ENCODE results near the gene NFIA. TPM values are rescaled to one million over a fixed set of nuclear protein-coding genes. Genes with fewer than 3 reads are reported as not detected.

The NFIA gene
- total RNA-seq, 1 experiment from 2014 or later: 65.4 TPM

GRCh38 chr1:61284248-61284854 is 202.0 kb downstream of the NFIA start:
- POLR2A ChIA-PET (ENCODE audit: low non-redundant PET): no interaction called here
- intact Hi-C loops (cut with micrococcal nuclease; ENCODE audit: unreplicated experiment): no loop called here
- Histone ChIP-seq H3K4me1 (ENCODE audit: insufficient read depth, low read length, poor library complexity, severe bottlenecking) (peaks cover 22% of the 10 kb centered on the region), H3K9me3 (ENCODE audit: low read depth, low read length, poor library complexity, severe bottlenecking) (no peaks in the 10 kb centered on the region), H3K27me3 (replicated peaks; ENCODE audit: insufficient read depth, low read depth, low read length, poor library complexity) (no peaks in the 10 kb centered on the region), H3K27ac (ENCODE audit: low read depth, low read length, poor library complexity, severe bottlenecking) (no peak overlapping the region), H3K36me3 (ENCODE audit: insufficient read depth, low read length, poor library complexity, severe bottlenecking) (no peaks in the 10 kb centered on the region), H3K4me3 (ENCODE audit: low read depth, low read length, poor library complexity, severe bottlenecking) (no peak overlapping the region)
- BruUV-seq (replicated peaks): no TSS peak
- TF ChIP-seq CTCF (conservative IDR thresholded peaks at IDR 0.05; ENCODE audit: low read depth, low read length): no peak
- no peak for TF ChIP-seq EZH2 (IDR thresholded peaks at IDR 0.05; ENCODE audit: borderline replicate concordance, low read depth, low read length, poor library complexity, severe bottlenecking)
- CTCF ChIA-PET: no interaction called here
- peak; percentile 14 for DNase-seq (ENCODE audit: low spot score)

GRCh38 chr1:61284936-61285335 is 202.6 kb downstream of the NFIA start:
- Histone ChIP-seq H3K36me3 (ENCODE audit: insufficient read depth, low read length, poor library complexity, severe bottlenecking) (no peaks in the 10 kb centered on the region), H3K27me3 (replicated peaks; ENCODE audit: insufficient read depth, low read depth, low read length, poor library complexity) (no peaks in the 10 kb centered on the region), H3K4me3 (ENCODE audit: low read depth, low read length, poor library complexity, severe bottlenecking) (no peak overlapping the region), H3K9me3 (ENCODE audit: low read depth, low read length, poor library complexity, severe bottlenecking) (no peaks in the 10 kb centered on the region), H3K27ac (ENCODE audit: low read depth, low read length, poor library complexity, severe bottlenecking) (no peak overlapping the region), H3K4me1 (ENCODE audit: insufficient read depth, low read length, poor library complexity, severe bottlenecking) (peaks cover 22% of the 10 kb centered on the region)
- TF ChIP-seq CTCF (conservative IDR thresholded peaks at IDR 0.05; ENCODE audit: low read depth, low read length) (no peak), EZH2 (IDR thresholded peaks at IDR 0.05; ENCODE audit: borderline replicate concordance, low read depth, low read length, poor library complexity, severe bottlenecking) (no peak)
- POLR2A ChIA-PET (ENCODE audit: low non-redundant PET): no interaction called here
- CTCF ChIA-PET: no interaction called here
- intact Hi-C loops (cut with micrococcal nuclease; ENCODE audit: unreplicated experiment): no loop called here
- BruUV-seq (replicated peaks): no TSS peak
- no peak for DNase-seq (ENCODE audit: low spot score)

- Histone ChIP-seq H3K27me3 (replicated peaks; ENCODE audit: insufficient read depth, low read depth, low read length, poor library complexity) (no peaks in the 10 kb centered on the region), H3K4me3 (ENCODE audit: low read depth, low read length, poor library complexity, severe bottlenecking) (no peak overlapping the region), H3K27ac (ENCODE audit: low read depth, low read length, poor library complexity, severe bottlenecking) (no peak overlapping the region), H3K9me3 (ENCODE audit: low read depth, low read length, poor library complexity, severe bottlenecking) (no peaks in the 10 kb centered on the region), H3K36me3 (ENCODE audit: insufficient read depth, low read length, poor library complexity, severe bottlenecking) (no peaks in the 10 kb centered on the region), H3K4me1 (ENCODE audit: insufficient read depth, low read length, poor library complexity, severe bottlenecking) (peaks cover 22% of the 10 kb centered on the region)
- intact Hi-C loops (cut with micrococcal nuclease; ENCODE audit: unreplicated experiment): no loop called here
- DNase-seq (ENCODE audit: low spot score): no peak
- no peak for TF ChIP-seq EZH2 (IDR thresholded peaks at IDR 0.05; ENCODE audit: borderline replicate concordance, low read depth, low read length, poor library complexity, severe bottlenecking)
- no peak for TF ChIP-seq CTCF (conservative IDR thresholded peaks at IDR 0.05; ENCODE audit: low read depth, low read length)
- POLR2A ChIA-PET (ENCODE audit: low non-redundant PET): no interaction called here
- BruUV-seq (replicated peaks): no TSS peak
- CTCF ChIA-PET: no interaction called here
These were observed 203.1 kb downstream of the NFIA start for GRCh38 chr1:61285371-61285885.
